Stimulated activated CD4-positive, alpha-beta T cell treated with anti-CD3 and anti-CD28 coated beads, Interleukin-1b, Interleukin-23, amount 100 ng/mL, for 1 hour (primary cell): Measurements from ENCODE around the gene C16orf96.

ENCODE experiments used
- DNase-seq, 2 donors: peaks; one replicate each; pipeline ENCODE4 v3.0.0-alpha.2; 2020; ENCODE audit warnings: low read depth in 2 of 2

C16orf96 gene

GRCh38 chr16:4616047-4616811, 60.1 kb downstream of the C16orf96 start:
- peak; percentile 97 for DNase-seq

DNA sequence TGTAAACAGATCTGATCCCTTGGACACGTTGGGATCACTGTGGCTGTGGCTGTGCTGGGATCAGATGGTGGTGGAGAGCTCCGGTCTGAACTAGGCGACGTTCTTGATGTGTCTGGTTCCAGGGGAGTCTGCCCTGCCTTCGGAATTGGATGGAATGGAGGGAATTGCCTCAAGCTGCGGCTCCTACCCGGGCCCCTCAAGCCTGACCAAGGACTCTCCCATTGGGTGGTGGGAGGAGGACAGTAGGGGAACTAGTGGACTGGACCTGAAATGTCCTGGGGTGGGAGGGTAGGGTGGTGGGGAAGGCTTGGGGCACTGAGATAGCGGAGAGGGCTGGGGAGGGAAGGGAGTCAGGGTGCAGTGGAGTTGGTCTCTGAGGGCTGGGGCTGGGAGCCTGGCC, 61.7 kb downstream of the C16orf96 start:
- no peak for DNase-seq

DNA sequence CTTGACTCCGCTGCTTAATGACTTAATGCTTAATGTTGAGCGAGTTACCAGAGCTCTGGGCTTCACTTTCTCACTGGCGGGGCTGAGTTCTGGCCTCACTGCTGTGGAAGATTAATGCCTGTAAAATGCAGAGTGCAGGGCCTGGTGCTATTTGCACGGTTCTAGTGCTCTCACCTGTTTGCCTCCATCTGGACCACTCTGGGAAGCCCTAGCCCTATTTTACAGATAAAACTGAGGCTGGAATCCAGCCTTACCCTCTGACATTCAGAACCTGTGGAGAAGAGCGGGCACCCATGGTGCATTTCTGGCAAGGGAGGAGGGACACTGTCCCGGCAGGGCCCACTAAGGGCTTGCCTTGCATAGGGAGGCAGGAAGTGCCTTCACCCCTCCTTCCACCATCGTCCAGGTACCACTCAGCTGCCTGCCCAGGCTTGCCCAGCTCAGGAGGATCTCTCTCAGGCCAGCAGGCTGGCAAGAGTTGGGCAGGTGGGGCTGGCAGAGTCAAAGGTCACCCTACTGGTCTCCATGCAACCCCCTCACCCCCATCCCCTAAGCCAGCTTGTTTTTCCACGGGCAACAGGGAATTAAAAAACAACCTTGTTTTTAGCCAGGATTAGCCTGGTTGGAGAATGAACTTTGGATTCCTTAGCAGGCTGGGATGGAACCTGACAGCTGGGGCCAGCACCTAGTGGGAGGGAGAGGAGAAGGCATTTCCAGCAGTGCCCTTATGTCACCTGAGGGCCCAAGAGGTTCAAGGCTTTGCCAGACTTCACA, 62.7 kb downstream of the C16orf96 start:
- DNase-seq, result no peak

- DNase-seq, result no peak
Observed at GRCh38 chr16:4623593-4623992, 67.5 kb downstream of the C16orf96 start.

DNA sequence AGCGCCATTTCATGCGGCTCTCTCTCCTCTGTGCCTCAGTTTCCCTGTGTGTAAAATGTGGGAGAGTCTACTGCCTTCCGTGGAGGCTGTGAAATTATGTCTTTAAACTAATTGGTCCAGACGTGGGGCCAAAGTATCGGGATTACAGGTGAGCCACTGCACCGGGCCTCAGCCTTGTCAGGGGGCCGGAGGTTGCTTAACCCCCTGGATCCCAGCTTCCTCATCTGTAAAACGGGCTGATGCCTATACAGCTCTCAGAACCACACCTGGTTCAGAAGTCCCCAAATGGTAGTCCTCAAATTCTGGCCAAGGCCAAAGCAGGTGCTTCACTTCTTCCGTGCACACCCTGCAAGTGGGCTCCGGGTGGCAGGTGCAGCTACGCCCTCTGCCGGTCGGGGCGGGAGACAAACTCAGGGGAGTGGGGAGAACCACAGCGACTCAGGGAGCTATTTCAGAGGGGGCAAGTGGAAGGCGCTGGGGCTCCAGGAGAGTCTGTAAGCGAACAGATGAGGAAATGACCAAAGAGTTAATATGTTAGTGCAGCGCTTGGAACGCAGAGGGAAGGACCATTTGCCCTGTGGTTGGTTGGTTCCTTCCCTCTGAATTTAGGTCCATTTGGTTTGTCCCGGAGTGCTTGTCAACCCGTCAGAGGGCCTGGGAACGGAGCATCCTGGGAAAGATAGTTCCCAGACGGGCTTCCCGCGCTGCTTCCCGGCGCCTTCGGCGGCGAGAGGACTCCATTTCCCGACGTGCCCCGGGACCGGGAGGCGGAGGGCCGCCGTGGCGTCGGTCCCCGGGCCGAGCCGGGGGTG, 68.1 kb downstream of the C16orf96 start, which contains the start of gene MGRN1:
TSS of gene MGRN1 (plus strand) at position 812 of the 812 bp plus-strand sequence. CDS start 135 bp downstream, outside the sequence.
- peak; percentile 78 to 80 for DNase-seq

- peak in 1 of 2 donors; percentile 50 for DNase-seq
Observed at GRCh38 chr16:4624827-4625559, 68.9 kb downstream of the C16orf96 start.

- no peak for DNase-seq
Observed at GRCh38 chr16:4625560-4626159, 69.5 kb downstream of the C16orf96 start.

- DNase-seq, result no peak
Observed at GRCh38 chr16:4626396-4626795, 70.3 kb downstream of the C16orf96 start.

DNA sequence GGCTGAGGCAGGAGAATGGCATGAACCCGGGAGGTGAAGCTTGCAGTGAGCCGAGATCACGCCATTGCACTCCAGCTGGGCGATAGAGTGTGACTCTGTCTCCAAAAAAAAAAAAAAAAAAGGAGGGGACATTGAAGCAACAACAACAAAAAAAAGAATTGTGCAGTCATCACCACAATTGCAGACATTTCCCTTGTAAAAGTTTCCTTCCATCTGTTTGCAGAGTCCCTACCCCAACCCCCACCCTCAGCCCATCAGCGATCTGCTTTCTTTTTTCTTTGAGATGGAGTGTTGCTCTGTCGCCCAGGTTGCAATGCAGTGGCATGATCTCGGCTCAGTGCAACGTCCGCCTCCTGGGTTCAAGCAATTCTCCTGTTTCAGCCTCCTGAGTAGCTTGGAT, 72.1 kb downstream of the C16orf96 start:
- DNase-seq, result no peak

DNA sequence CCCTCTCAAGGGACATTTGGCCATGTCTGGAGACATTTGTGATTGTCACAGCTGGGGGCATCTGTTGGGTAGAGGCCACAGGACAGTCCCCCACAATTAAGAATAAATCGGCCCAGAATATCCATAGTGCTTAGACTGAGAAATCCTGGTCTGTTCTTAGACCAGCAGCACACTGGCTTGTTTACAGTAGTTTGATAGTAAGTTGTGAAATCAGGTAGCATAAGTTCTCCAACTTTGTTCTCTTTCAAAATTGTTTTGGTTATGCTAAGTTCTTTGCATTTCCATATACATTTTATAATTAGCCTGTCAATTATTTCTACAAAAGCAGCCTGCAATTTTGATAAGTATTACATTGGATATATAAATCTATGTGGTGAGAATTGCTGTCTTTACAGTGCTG, 75.3 kb downstream of the C16orf96 start:
- DNase-seq, result no peak

DNA sequence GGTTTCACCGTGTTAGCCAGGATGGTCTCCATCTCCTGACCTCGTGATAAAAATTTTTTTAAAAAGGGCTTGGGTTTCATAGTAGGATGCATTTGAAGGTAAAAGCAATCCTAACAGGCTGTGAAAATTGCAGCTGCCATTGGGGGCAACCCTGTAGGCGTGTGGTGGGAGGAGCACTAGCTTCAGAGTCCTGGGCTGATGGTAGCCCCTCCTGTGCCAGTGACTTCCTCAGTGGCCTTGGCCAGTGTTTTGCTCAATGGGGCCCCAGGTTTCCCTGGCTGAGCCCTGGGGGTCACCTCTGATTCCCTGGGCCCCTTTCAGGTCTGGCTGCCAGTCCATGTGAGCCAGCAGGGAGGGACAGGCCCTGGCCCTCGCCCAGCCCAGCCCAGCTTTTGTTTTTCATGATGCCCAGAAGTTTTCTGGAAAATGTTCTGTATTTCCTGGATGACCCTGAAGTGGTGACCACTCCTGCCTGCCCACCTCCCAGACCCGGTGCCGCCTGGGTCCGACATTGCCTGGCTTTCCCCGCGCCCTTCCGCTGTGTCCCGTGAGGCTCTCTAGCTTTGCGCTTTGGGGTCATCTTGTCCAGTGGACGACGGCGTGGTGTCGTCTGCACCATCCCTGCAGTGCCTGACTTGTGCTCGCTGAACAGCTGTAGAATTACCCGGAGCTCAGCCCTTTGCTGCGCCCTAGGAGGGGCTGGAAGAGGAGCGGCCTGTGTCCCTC, 77.9 kb downstream of the C16orf96 start:
- no peak for DNase-seq

DNA sequence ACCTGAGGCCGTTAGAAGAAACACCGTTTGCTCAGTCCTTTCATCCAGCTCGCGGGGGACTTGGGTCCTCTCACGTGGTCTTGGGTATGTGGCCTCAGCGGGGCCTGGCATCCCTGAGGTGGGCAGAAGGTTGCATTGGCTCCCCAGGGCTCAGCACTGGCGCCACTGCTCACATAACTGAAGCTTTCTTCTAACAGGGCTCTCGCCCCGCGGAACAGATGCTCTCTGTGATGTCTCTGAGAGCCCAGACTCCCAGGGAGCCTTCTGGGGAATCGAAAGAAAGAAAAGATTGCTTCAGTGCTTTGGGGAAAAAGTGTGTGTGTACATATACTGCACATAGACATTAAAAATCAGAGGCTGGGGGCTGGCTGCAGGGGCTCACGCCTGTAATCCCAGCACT, 78.6 kb downstream of the C16orf96 start:
- no peak for DNase-seq

GRCh38 chr16:4636196-4636595, 80.1 kb downstream of the C16orf96 start:
- DNase-seq, result no peak

DNA sequence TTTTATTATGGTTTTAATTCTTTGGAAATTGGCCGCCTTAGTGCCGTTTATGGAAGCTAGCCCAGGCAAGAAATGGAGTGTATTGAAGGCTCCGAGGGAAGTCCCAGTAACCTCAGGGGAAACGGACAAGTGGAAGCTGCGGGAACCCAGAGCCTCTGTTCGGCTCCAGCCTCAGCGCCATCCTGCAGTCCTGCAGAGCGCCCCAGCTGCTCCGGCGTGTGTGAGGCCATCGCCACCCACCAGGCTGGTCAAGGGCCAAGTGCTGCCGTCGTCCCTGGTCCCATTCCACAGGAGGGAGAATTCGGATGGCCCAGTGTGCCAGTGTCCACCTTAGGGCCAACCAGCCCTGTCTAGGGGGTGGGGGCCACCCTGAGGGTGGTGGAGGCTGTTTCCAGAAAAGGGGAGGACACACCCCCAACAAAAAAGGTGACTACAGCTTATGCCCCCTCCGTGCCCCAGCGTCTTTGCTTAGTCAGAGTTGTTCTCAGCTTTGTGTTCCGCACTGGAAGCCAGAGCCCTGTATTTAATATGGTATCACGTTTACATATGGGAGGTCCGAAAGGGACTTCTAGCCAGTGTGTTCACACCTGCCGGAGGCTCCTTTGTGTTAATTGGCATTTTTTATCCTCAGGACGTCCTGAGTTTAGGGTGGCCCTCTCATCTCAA, 81.5 kb downstream of the C16orf96 start:
- no peak for DNase-seq

DNA sequence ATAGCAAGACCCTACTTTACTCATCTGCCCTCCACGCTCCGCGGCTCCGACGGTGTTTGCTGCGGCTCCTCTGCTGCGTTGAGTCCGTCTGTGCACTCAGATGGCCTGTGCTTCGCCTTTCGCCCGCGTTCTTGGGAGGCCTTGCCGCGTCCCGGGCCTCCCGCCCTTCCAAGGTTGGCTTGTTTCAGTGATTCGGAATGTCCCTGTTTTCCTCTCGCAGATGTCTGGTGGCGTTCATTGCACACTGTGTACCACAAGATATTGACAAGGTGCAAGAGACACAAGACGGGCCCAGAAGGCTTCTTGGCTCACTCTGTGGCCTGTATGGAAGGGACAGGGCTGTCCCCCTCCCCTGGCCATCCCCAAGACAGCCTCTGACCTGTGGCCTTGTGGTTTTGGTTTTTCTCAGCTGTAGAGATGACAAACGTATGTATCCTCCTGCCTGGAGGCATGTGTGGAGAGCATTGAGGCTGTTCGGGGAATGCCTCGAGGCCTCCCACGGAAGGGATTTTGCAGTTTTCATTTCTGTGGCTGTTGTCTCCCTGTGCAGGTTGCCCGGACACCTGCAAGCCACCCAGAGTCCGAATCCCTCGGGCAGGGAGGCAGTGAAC, 83.9 kb downstream of the C16orf96 start:
- no peak for DNase-seq

DNA sequence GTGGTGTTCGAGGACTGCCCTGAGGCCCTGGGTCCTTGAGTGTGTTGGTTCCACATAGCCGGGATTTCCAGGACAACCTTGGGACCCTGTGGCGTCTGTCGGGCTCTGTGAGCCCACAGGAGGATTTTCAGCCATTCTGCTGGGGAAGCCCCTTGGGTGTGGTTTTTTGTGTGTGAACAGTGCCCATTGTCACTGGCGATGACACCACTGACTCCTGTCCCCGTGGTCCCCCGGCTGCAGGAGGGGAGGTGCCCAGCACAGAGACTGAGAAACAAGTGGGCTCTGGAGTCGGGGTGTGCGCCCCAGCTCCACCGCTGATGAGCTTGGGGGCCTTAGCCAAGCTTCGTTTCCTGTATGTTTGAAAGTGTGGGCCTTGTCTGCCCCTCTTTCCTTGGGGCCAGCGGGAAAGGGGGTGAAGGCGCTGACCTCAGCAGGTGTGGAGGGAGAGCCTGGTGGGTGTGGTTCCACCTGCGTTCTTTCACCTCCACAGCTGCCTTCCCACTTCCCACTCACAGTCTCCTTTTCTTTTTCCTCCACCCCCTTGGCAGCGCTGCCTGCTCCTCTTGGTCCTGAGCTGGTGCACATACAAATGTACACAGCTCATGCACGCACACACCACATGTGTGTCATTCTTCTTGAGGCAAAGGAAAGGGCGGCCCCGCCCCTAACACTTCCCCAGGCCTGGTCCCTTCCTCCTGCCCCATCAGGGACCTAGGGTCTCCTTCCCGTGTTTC, 84.6 kb downstream of the C16orf96 start:
- no peak for DNase-seq

DNA sequence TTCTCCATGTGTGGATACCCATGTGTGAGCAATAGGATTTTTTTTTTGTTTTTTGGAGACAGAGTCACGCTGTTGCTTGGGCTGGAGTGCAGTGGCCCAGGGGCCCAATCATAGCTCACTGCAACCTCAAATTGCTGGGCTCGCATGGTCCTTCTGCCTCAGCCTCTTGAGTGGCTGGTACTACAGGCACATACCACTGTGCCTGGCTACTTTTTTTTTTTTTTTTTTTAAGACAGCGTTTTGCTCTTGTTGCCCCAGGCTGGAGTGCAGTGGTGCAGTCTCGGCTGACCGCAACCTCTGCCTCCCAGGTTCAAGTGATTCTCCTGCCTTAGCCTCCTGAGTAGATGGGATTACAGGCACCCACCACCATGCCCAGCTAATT, 85.2 kb downstream of the C16orf96 start:
- no peak for DNase-seq

- DNase-seq, result no peak
Observed at GRCh38 chr16:4641895-4642294, 85.8 kb downstream of the C16orf96 start.
